Measurements from ENCODE around the gene APBA2.
"Not testable (repeated sequence)": the region's sequence is repeated elsewhere in the genome, so short reads cannot be mapped to it uniquely, and the experiment has no call there.

DNA sequence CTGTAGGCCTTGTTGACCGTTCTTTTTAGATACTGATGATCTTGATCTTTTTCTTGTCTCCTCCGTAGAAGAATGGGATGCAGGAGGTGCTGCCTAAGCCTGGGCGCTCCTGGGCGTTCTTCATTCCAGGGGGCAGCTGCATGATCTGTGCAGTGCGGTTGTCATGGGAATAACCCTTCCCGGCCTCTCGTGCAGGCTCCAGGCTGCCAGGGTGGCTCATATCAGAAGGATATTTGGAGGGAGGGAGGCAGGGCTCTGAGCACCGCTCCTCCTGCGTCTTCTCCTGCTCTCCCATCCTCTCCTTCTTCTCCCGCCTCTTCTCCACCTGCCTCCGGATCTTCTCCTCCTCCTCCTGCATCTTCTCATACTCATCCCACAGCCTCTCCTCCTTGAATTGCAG, 43.6 kb upstream of the APBA2 start:
- TF ChIP-seq CTCF (conservative IDR thresholded peaks at IDR 0.05; ENCODE audit: low read depth, low read length); EZH2 (IDR thresholded peaks at IDR 0.05; ENCODE audit: borderline replicate concordance, low read depth, low read length, poor library complexity, severe bottlenecking): not testable (repeated sequence)
